AG08395 (cell line): ENCODE data around the gene THY1.

ENCODE experiments used
- DNase-seq: peaks from one replicate; pipeline ENCODE4 v3.0.0; 2012; ENCODE audit warnings: mixed read lengths, low spot score

The THY1 gene

DNA sequence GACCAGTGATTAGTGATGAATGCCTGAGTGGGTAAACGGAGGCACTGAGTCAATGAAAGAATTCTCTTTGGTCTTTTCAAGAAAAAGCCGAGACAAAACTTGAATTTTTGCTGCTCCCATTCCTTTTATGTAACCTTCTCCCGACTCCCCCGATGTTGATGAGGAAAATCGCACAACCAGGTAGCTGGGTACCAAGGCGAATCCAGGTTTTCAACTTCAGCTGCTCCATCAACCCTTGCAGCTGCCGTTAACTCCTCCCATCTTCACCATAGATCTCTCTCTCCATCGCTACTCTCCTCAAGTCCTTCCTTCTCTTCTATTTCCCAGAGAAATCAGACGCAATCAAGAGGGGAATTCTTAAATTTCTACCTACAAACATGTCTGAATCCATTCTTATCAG, 40.9 kb downstream of the THY1 start:
- DNase-seq: no peak

DNA sequence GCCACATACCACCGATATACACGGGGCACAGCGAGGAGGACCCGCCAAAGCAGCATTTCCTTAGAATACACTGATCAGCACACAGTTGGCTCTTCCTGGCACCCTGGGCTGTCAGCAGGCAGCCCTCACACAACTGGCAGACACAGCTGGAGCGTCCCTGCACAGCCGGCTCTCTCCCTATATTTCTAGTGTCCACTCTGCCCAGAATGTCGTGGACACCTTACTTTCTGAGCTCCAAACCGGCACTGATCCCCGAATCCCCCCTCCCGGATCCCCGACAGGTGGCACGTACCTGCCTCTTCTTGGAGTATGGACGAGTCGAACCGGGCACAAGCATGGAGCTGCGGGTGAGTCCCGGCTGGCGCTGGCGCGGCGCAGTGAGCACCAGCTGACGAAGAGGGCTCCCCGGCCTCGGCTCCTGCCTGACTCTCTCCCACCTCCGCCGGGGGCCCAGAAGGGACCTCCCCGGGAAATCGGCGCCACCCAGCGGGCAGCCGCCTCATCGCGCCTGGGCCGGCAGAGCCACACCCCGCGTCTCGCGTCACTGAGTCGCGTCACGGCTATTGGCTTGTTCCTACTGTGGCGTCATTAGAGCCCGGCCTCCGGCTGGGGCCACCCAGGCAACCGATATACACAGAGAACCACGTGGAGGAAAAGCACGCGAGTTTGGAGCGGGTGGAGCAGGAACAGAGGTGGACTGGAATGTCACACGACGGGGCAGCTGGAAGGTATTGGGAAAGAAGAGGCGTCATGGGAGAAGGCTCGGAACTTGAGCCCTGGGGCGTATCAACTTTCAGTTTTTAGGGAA, 41.6 kb downstream of the THY1 start, which contains the start of gene USP2:
Gene USP2, minus strand, starts transcription at position 510 of the 808 bp plus-strand sequence. CDS start 8,210 bp downstream, outside the sequence.
- DNase-seq: peak; percentile 97

DNA sequence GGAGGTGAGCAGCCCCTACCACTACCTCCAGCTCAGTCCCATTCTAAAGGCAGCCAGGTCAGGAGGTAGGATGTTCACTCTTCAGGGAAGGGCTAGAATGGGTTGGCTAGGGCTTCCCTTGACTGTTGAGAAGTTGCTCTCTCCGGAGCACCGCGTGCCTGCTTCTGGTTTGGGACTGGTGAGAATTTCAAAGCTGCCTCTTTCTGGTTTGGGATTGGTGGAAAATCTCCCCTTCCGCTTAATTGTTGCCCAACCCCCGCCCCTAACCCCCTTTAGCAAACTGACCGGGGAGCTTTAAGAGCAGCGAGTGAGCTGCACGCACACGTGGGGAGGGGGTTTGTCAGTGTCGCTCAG, 42.2 kb downstream of the THY1 start:
- DNase-seq: no peak

DNA sequence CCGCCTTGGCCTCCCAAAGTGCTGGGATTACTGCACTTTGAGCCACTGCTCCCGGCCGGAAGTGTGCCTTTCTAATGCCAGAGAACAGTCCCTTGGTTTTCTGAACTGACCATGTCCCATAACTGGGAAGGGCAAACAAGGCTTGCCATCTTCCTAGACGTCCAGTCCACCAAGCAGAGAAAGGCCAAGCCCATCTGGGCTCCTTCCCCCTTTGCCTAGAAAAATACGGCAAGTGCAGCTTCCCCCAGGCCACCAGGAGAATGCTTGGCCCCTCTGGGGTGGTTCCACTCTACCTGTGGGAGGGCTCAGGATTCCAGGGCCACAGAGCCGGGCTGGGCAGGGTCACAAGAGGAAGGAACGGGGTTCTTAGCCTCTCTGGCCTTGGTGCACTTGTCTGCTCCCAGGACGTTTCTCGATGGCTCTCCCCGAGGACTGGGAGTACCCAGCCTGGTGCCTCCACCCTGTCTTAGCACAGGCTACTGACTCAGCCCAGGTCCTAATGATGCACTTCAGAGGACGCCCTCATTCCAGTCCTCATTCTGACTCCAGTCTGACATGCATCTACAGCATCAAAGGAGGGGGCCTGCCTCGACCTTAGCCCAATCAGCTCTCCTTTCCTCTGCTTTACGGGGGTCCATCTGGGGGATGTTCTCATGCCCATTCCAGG, 42.7 kb downstream of the THY1 start:
- DNase-seq: no peak

- DNase-seq: no peak
Observed at GRCh38 chr11:119378851-119379465, 44.0 kb downstream of the THY1 start.

DNA sequence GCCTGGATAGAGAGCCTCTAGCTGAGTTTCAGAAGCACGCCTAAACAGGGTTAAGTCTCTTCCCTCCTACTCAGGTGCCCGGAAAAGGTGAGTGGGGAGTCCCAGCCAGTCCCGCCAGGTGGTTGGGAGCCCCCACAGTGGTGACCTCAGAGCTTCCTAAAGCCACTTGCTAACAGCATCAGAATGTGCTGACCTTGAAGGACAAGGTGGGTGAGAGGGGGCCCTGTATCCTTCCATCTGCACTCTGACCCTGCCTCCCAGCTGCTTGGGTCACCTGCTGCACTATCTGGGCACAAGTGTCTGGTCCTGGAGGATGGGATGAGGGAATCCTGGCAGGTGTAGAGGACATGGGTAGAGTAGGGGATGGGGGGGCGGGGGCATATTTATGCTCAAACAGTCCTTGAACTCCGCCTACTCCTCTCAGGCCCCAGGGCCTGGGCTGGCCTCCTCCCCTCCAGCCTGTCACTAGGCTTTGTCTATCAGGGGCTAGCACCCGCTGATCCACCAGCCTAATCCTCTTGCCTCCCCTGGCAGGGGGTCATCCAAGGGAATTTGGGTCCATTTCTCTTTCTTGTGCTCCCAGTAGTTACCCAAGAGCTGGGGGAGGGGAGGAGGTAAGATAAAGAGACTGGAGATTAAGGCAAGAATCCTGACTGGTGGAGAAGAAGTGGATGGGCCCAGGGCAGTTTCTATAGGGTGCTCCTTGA, 44.9 kb downstream of the THY1 start:
- DNase-seq: no peak

- no peak for DNase-seq
Observed at GRCh38 chr11:119377112-119377901, 45.7 kb downstream of the THY1 start.

DNA sequence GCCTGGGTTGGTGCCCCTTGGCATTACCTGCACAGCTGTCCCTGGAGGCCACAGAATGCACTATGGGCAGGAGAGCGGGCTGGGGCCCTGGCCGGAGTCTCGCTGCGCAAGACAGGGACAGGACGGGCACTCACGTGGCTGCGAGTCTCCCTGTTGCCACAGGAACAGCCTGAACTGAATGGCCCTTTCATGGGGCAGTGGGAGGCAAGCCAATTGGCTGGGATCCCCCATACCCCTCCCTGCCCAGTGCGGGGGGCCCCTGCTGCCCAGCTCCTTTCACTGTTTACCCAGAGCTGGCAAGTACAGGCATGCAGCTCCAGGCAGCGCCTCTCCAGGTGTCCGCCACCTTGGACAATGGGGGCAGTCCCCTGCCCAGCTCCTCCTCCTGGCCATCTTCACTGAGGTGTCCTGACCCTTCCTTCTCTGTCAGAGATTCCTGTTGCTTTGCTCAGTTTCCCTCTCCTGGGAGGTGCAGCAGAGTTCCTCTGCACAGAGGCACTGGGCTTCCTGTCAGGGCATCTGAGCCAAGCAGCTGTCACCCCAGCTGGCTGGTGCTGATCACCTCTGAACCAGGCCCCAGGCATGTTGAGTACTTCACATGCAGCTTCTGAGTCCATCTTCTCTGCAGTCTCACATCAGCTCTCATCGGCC, 46.6 kb downstream of the THY1 start:
- DNase-seq: no peak

- DNase-seq: no peak
Observed at GRCh38 chr11:119375337-119376196, 47.4 kb downstream of the THY1 start.

GRCh38 chr11:119374632-119375336, 48.2 kb downstream of the THY1 start:
- no peak for DNase-seq

DNA sequence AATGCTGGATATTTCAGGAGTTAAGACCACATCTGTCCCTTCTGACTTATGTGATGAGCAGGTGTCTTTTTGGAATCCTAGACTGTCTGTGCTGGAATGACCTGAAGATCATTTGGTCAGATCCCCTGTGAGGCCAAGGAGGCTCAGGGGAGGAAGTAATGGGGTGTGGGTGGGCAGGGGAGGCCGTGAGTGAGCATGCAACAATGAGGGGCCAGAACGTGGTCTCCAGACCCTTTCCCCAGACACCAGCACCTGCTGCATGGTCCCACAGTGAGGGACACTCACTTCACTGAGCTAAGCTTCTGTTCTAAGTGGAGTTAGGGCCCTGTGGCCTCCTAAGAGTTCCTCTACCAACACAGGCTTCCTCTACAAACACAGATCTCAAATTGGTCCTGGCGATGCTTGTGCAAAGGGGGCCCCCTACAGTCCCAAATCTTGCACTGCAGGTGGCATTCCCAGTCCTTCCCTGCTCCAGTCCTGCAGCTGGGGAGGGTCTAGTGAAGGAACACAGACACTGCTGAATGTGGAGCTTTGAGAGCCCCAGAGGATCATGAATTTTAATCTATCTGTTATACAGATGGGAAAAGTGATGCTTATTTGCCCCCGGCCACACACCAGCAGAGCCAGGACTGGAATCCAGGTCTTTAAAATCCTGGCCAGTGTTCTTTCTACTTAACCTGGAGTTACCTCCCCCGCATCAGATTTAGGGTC, 48.9 kb downstream of the THY1 start:
- peak; percentile 80 for DNase-seq

DNA sequence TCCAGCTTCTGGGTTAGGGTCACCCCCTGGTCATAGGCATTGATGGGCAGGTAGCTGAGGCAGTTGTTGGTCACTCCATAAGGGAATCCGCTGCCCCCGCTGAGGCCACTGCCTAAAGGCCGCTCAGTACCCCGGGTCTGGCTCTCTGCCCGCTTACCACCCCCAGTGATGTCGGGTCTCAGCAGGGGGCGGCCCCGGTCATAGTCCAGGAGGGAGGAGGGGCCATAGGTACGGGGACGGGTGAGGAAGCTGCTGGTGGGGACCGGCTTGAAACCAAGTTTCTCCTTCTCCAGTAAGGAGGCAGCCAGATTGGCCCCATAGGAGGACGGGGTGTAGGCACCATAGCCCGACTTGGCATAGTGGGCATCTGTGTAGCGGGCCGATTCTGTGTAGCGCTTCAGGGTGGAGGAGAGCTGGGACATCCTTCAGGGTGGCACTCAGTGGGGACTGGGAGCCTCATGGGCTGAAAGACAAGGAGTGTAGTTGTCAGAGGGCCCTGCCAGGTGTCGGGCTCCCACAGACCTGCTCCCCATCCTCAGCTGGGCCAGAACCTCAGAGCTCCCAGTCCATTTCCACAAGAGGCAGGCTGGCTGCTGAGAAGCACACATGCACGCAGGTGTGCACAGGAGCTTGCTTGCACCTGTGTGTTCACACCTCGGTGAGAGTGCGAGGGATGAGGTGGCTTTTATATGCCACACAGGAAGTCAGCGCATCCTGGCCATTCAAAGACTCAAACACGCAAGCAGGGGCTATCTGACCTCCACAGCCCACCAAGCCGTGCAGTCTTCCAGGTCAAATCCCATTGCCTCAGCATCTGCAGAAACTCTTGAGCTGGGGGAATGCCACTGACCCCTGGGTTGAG, 49.7 kb downstream of the THY1 start:
- no peak for DNase-seq

DNA sequence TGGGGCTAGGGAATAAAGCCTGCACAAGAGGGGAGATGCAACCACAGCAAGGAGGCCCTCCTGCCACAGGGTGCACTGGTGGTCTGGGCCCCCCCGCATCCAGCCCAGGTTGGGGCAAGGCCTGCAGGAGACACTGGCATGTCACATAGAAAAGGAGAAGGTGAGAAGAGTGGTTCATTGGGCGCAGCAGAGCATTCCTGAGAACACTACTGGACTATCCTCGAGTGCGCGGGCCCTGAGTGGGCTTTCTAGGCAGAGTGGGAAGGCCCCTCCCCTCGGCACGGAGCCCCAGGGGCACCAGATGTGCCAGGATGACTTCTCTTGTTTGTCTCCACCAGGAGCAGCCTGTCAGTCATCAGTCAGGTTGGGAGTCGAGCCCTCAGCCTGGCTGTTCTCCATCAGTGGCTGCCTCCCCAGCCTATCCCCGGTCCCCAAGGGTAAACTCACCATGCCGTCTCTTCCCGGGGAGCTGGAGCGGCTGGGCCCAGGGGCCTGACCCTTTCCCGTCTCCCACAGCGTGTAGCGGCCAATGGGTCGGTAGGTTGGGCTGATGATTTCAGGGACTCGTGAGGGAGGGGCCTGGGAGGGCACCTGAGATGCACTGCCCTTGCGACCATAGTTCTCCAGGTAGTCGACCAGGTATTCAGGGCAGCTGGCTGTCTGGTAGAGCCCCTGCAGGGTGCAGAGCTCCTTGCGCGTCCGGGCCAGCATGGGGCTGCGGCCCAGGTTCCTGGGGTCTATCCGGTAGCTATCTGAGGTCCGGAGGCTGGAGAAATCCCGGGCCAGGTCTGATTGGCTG, 50.5 kb downstream of the THY1 start:
- DNase-seq: no peak

GRCh38 chr11:119371778-119372182, 51.2 kb downstream of the THY1 start:
- DNase-seq: no peak

DNA sequence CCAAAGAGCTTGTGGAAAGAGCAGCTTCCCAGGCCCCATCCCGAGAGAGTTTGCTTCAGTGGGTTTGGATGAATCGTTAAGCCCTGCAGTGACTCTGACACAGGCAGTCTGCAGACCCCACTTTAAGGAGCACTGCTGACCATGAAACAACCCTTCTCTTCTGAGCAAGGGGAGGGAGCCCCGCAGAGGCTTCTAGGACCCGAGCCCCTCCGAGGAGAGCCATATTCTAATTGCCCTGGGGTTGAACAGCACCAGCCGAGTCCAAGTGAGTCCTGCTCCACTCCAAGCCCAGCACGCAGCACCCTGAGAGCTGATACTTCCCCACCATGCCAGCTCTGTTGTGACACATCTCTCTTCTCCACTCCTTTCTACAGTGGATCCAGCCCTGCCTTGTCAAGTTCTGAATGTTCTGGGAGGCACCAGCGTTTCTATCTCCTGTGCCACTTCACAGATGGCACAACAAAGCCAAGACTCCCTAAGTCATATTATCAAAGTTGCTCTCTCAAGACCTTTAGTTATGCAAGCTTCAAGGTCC, 51.8 kb downstream of the THY1 start:
- DNase-seq: no peak

- DNase-seq: no peak
Observed at GRCh38 chr11:119370486-119371046, 52.4 kb downstream of the THY1 start.
